HEK293 (cell line): Measurements from ENCODE around the gene WHRN.
A peak's percentile ranks its signal among the peaks of the same experiment; 100 is the strongest.

ENCODE experiments used
- CTCF ChIA-PET: fragments of 350-600 bp; formaldehyde crosslinking; extraction: SDS; loops from one replicate; lab custom pipeline; 2021; ENCODE audit warnings: antibody characterized with exemption; lab: Yijun Ruan, JAX
- POLR2A ChIA-PET: fragments of 300-600 bp; formaldehyde crosslinking; extraction: SDS; loops from one replicate; lab custom pipeline; 2020; ENCODE audit warnings: antibody characterized with exemption, inconsistent platforms; lab: Yijun Ruan, JAX
- H3K27ac ChIP-seq: fragments of 200-500 bp; sonication (Bioruptor generic); 2 replicates; pipeline ENCODE4 v1.5.1; 2014; ENCODE audit warnings: low read depth, low read length, control low read depth, inconsistent platforms; ENCODE audit errors: extremely low read depth
- H3K36me3 ChIP-seq, 2 experiments: fragments of 200-500 bp in 1 of 2; sonication (Bioruptor generic) in 1 of 2; 1 replicate in 1 of 2; 2 replicates in 1 of 2; pipeline ENCODE4 v1.5.1; 2014 to 2017; ENCODE audit warnings: inconsistent platforms in 2 of 2, low read length in 2 of 2; ENCODE audit not compliant: control insufficient read depth in 2 of 2, insufficient read depth in 1 of 2
- H3K4me1 ChIP-seq: fragments of 200-500 bp; sonication (Bioruptor generic); 2 replicates; pipeline ENCODE4 v1.5.1; 2014; ENCODE audit warnings: mild to moderate bottlenecking, low read length, inconsistent platforms; ENCODE audit not compliant: control insufficient read depth, insufficient read depth
- H3K4me3 ChIP-seq: 2 replicates; pipeline ENCODE4 v1.5.1; 2011; ENCODE audit warnings: low read depth, mild to moderate bottlenecking, control low read depth, low read length, moderate library complexity
- H3K9me3 ChIP-seq: fragments of 200-500 bp; sonication (Bioruptor generic); 2 replicates; pipeline ENCODE4 v1.5.1; 2014; ENCODE audit warnings: low read depth, low read length, inconsistent platforms; ENCODE audit not compliant: control insufficient read depth, insufficient read depth
- FEZF1 ChIP-seq: fragments of 450-650 bp; formaldehyde crosslinking; IDR thresholded peaks from 2 replicates; pipeline ENCODE4 v1.5.1; 2016; ENCODE audit warnings: missing biosample characterization, missing genetic modification characterization
- GLIS2 ChIP-seq: fragments of 450-650 bp; formaldehyde crosslinking; IDR thresholded peaks from 2 replicates; pipeline ENCODE4 v1.5.1; 2016; ENCODE audit warnings: missing biosample characterization, missing genetic modification characterization
- KLF17 ChIP-seq: fragments of 450-650 bp; formaldehyde crosslinking; IDR thresholded peaks from 2 replicates; pipeline ENCODE4 v1.5.1; 2016; ENCODE audit warnings: missing biosample characterization, missing genetic modification characterization
- PATZ1 ChIP-seq: fragments of 450-650 bp; formaldehyde crosslinking; IDR thresholded peaks from 2 replicates; pipeline ENCODE4 v1.5.1; 2016; ENCODE audit warnings: missing biosample characterization, missing genetic modification characterization
- PRDM4 ChIP-seq: fragments of 450-650 bp; formaldehyde crosslinking; IDR thresholded peaks from 2 replicates; pipeline ENCODE4 v1.5.1; 2017; ENCODE audit warnings: missing biosample characterization, missing genetic modification characterization
- PRDM6 ChIP-seq: fragments of 450-650 bp; formaldehyde crosslinking; IDR thresholded peaks from 2 replicates; pipeline ENCODE4 v1.5.1; 2017; ENCODE audit warnings: missing biosample characterization, missing genetic modification characterization
- SALL2 ChIP-seq: fragments of 450-650 bp; formaldehyde crosslinking; IDR thresholded peaks from 2 replicates; pipeline ENCODE4 v1.5.0; 2017; ENCODE audit warnings: missing biosample characterization, mild to moderate bottlenecking, missing genetic modification characterization, borderline replicate concordance
- ZBTB26 ChIP-seq: fragments of 450-650 bp; formaldehyde crosslinking; optimal IDR thresholded peaks from 2 replicates; pipeline ENCODE3; 2016; ENCODE audit warnings: missing biosample characterization, mild to moderate bottlenecking, missing genetic modification characterization
- ZBTB44 ChIP-seq: fragments of 450-650 bp; IDR thresholded peaks from 2 replicates; pipeline ENCODE4 v1.5.1; 2018; ENCODE audit warnings: missing biosample characterization, mild to moderate bottlenecking, missing genetic modification characterization
- ZNF10 ChIP-seq: fragments of 450-650 bp; formaldehyde crosslinking; IDR thresholded peaks from 2 replicates; pipeline ENCODE4 v1.5.1; 2017; ENCODE audit warnings: missing biosample characterization, missing genetic modification characterization
- ZNF133 ChIP-seq: fragments of 450-650 bp; formaldehyde crosslinking; IDR thresholded peaks from 2 replicates; pipeline ENCODE4 v1.5.1; 2016; ENCODE audit warnings: missing biosample characterization, missing genetic modification characterization
- ZNF324 ChIP-seq: fragments of 450-650 bp; formaldehyde crosslinking; IDR thresholded peaks from 2 replicates; pipeline ENCODE4 v1.5.1; 2016; ENCODE audit warnings: missing biosample characterization, missing genetic modification characterization
- ZNF423 ChIP-seq: fragments of 450-650 bp; formaldehyde crosslinking; IDR thresholded peaks from 2 replicates; pipeline ENCODE4 v1.5.1; 2016; ENCODE audit warnings: missing biosample characterization, missing genetic modification characterization
- ZNF548 ChIP-seq: fragments of 450-650 bp; formaldehyde crosslinking; IDR thresholded peaks from 2 replicates; pipeline ENCODE4 v1.5.1; 2016; ENCODE audit warnings: missing biosample characterization, missing genetic modification characterization
- ZNF677 ChIP-seq: fragments of 450-650 bp; IDR thresholded peaks from 2 replicates; pipeline ENCODE4 v1.5.0; 2018; ENCODE audit warnings: missing biosample characterization, mild to moderate bottlenecking, missing genetic modification characterization, moderate library complexity
- ZNF768 ChIP-seq: fragments of 450-650 bp; formaldehyde crosslinking; IDR thresholded peaks from 2 replicates; pipeline ENCODE4 v1.5.1; 2018; ENCODE audit warnings: missing biosample characterization, mild to moderate bottlenecking, missing genetic modification characterization
- ZSCAN30 ChIP-seq: fragments of 450-650 bp; IDR thresholded peaks from 2 replicates; pipeline ENCODE4 v1.5.1; 2018; ENCODE audit warnings: missing biosample characterization, mild to moderate bottlenecking, missing genetic modification characterization, moderate library complexity

The WHRN gene

GRCh38 chr9:114394523-114395333, 110.5 kb downstream of the WHRN start:
- Histone ChIP-seq H3K4me1 (no peaks in the 10 kb centered on the region), H3K4me3 (no peak overlapping the region), H3K9me3 (no peaks in the 10 kb centered on the region), H3K27ac (no peak overlapping the region), H3K36me3 (no peaks in the 10 kb centered on the region)
- ChIA-PET POLR2A (interaction anchor here (0.6 kb wide), 1 partner anchor 210 kb away, joined by 4 read pairs; no protein-coding TSS in a partner anchor), CTCF (interaction anchor here (0.6 to 2.8 kb wide), 4 partner anchors 10 to 15 kb away, joined by 3 to 16 read pairs (median 4); no protein-coding TSS in a partner anchor)
- TF ChIP-seq GLIS2 (tag by site-specific recombination) (no peak), ZNF677 (no peak), ZBTB26 (no peak), ZNF548 (tag by site-specific recombination) (no peak), PRDM4 (tag by site-specific recombination) (no peak), ZSCAN30 (no peak), ZNF133 (tag by site-specific recombination) (no peak), SALL2 (no peak), ZNF10 (tag by site-specific recombination) (no peak), ZNF768 (tag by site-specific recombination) (peak; percentile 79; the same call in 1 of the 2 replicates), ZBTB44 (tag by site-specific recombination) (no peak), PATZ1 (tag by site-specific recombination) (0 out of 2 replicates have a peak, but pooled peaks have one; percentile 24)

- Histone ChIP-seq H3K27ac (no peak overlapping the region), H3K9me3 (no peaks in the 10 kb centered on the region), H3K4me3 (no peak overlapping the region), H3K36me3 (no peaks in the 10 kb centered on the region), H3K4me1 (no peaks in the 10 kb centered on the region)
- ChIA-PET POLR2A (interaction anchor here (0.6 kb wide), 2 partner anchors 92 to 212 kb away, joined by 3 read pairs; no protein-coding TSS in a partner anchor), CTCF (interaction anchor here (0.7 to 1.1 kb wide), 5 partner anchors 13 to 261 kb away, joined by 3 to 5 read pairs (median 3); no protein-coding TSS in a partner anchor)
- peak; percentile 43; the same call in 1 of the 2 replicates for TF ChIP-seq FEZF1 (tag by site-specific recombination)
- no peak for TF ChIP-seq KLF17 (tag by site-specific recombination)
- TF ChIP-seq ZNF324 (tag by site-specific recombination): no peak
- TF ChIP-seq PRDM6: 0 out of 2 replicates have a peak, but pooled peaks have one; percentile 18
- no peak for TF ChIP-seq ZNF423 (tag by site-specific recombination)
- no peak for TF ChIP-seq ZNF548 (tag by site-specific recombination)
Observed at GRCh38 chr9:114392749-114393112, 112.5 kb downstream of the WHRN start.
